K562 (cell line): ENCODE measurements around the gene RAB5B. TPM values are rescaled to one million over a fixed set of nuclear protein-coding genes. Genes with fewer than 3 reads are reported as not detected.
A peak's percentile ranks its signal among the peaks of the same experiment; 100 is the strongest.
"Not testable (repeated sequence)": the region's sequence is repeated elsewhere in the genome, so short reads cannot be mapped to it uniquely, and the experiment has no call there.

Experiments used
- ATAC-seq: fragments of 200-7000 bp; cut with Tn5 transposase; 3 replicates; pipeline ENCODE4 v1.9.1; 2020; ENCODE audit warnings: moderate library complexity
- BruUV-seq: library from RNA; stranded (reverse); fragments of 400-500 nt; replicated peaks from 2 replicates; lab custom pipeline; 2021; lab: Mats Ljungman, UMichigan
- CTCF ChIA-PET: fragments of 300-600 bp; formaldehyde crosslinking; extraction: SDS; loops from one replicate; lab custom pipeline; 2021; ENCODE audit warnings: low intra/inter-chr PET ratio; lab: Yijun Ruan, JAX
- POLR2A ChIA-PET: fragments of 300-600, 350-650 bp; sonication (Branson Sonifier 250); formaldehyde crosslinking; extraction: SDS; loops from one replicate; lab custom pipeline; 2021; ENCODE audit warnings: antibody characterized with exemption, inconsistent platforms; lab: Yijun Ruan, JAX
- DNase-seq, 4 experiments: peaks; one replicate each; pipeline versions ENCODE4 v3.0.0 to v3.0.0-alpha.2; 2011 to 2018; ENCODE audit warnings: low spot score in 3 of 4, mixed read lengths in 3 of 4; ENCODE audit errors: extremely low read depth in 1 of 4
- FAIRE-seq: peaks from 2 replicates; lab custom pipeline; 2011; peaks lifted over from hg19 to GRCh38; lab: Jason Lieb, UNC
- H2AFZ ChIP-seq: 2 replicates; pipeline ENCODE4 v1.6.0; 2011; ENCODE audit warnings: low read depth, low read length, control low read depth, inconsistent platforms
- H3K27ac ChIP-seq: fragments of 200-600 bp; 3 replicates; pipeline ENCODE4 v1.8.0; 2011; ENCODE audit warnings: low read depth, mild to moderate bottlenecking, control low read depth, inconsistent platforms, low read length, moderate library complexity, mixed read lengths; ENCODE audit errors: extremely low read depth
- H3K27me3 ChIP-seq, 2 experiments: fragments of 300-600 bp in 1 of 2; 2 replicates in 1 of 2; 3 replicates in 1 of 2; pipeline versions ENCODE4 v1.6.0 to v1.8.0; 2011; ENCODE audit warnings: inconsistent platforms in 2 of 2, low read length in 2 of 2, mild to moderate bottlenecking in 1 of 2, mixed read lengths in 1 of 2, moderate library complexity in 1 of 2; ENCODE audit not compliant: control insufficient read depth in 2 of 2, insufficient read depth in 2 of 2
- H3K36me3 ChIP-seq: fragments of 300-600 bp; 3 replicates; pipeline ENCODE4 v1.8.0; 2011; ENCODE audit warnings: mild to moderate bottlenecking, low read length, inconsistent platforms; ENCODE audit not compliant: control insufficient read depth, insufficient read depth
- H3K4me1 ChIP-seq, 2 experiments: fragments of 200-600 bp in 1 of 2; replicated peaks in 1 of 2; 2 replicates in 1 of 2; 3 replicates in 1 of 2; pipeline versions ENCODE4 v1.5.1 to v1.8.0; 2011; ENCODE audit warnings: inconsistent platforms in 2 of 2, low read length in 2 of 2, mild to moderate bottlenecking in 1 of 2, mixed read lengths in 1 of 2, moderate library complexity in 1 of 2; ENCODE audit not compliant: control insufficient read depth in 2 of 2, insufficient read depth in 2 of 2
- H3K4me2 ChIP-seq: 2 replicates; pipeline ENCODE4 v1.6.1; 2011; ENCODE audit warnings: low read length, control low read depth, inconsistent platforms, mixed read lengths; ENCODE audit not compliant: insufficient read depth
- H3K4me3 ChIP-seq: fragments of 200-600 bp; sonication (generic), shearing (Covaris generic); 2 replicates; pipeline ENCODE4 v1.5.1; 2016; ENCODE audit warnings: control low read depth, inconsistent platforms
- H3K79me2 ChIP-seq: fragments of 200-600 bp; 3 replicates; pipeline ENCODE4 v1.8.0; 2011; ENCODE audit warnings: low read length, inconsistent platforms; ENCODE audit not compliant: control insufficient read depth, insufficient read depth
- H3K9ac ChIP-seq, 2 experiments: 2 replicates each; pipeline versions ENCODE4 v1.6.0 to v1.6.1; 2011; ENCODE audit warnings: low read depth in 2 of 2, low read length in 2 of 2, control low read depth in 1 of 2, inconsistent platforms in 1 of 2, mild to moderate bottlenecking in 1 of 2, mixed read lengths in 1 of 2; ENCODE audit not compliant: insufficient read depth in 1 of 2
- H3K9me1 ChIP-seq: one replicate; pipeline ENCODE4 v1.6.0; 2011; ENCODE audit warnings: inconsistent platforms, mild to moderate bottlenecking, low read length, moderate library complexity; ENCODE audit not compliant: control insufficient read depth, insufficient read depth
- H3K9me3 ChIP-seq: replicated peaks from 2 replicates; pipeline ENCODE4 v1.5.1; 2011; ENCODE audit warnings: low read depth, low read length, inconsistent platforms; ENCODE audit not compliant: control insufficient read depth, insufficient read depth
- H4K20me1 ChIP-seq: replicated peaks from 2 replicates; pipeline ENCODE4 v1.6.1; 2011; ENCODE audit warnings: low read length, inconsistent platforms, mixed read lengths; ENCODE audit not compliant: control insufficient read depth, insufficient read depth
- NFYB ChIP-seq: IDR thresholded peaks from 2 replicates; pipeline ENCODE4 v1.6.1; 2011; ENCODE audit warnings: mild to moderate bottlenecking, moderate library complexity; ENCODE audit not compliant: insufficient read length; ENCODE audit errors: extremely low read depth
- RBFOX2 ChIP-seq: fragments of 200-400 bp; formaldehyde crosslinking; IDR thresholded peaks from 2 replicates; pipeline ENCODE4 v1.6.1; 2017; ENCODE audit warnings: low read depth, mild to moderate bottlenecking, low read length, moderate library complexity
- WGBS: fragments of 100-300 bp; shearing (Covaris generic); methylation state at CpG from one replicate; pipeline ENCODE4 v1.1.6; 2016; ENCODE audit warnings: low coverage, mixed read lengths; ENCODE audit not compliant: insufficient coverage; ENCODE audit errors: missing lambda C conversion rate; 5-methylcytosine and 5-hydroxymethylcytosine counted together
- in situ Hi-C: fragments of 300-500 bp; cut with MboI; formaldehyde crosslinking; loops from 4 replicates; pipeline ENCODE4 v1.15.0; 2018; ENCODE audit warnings: inconsistent platforms, mixed read lengths
- intact Hi-C: fragments of 100-400 bp; cut with micrococcal nuclease; formaldehyde crosslinking; loops from 2 replicates; pipeline ENCODE4 v1.14.2; 2022
- polyA plus RNA-seq, 8 experiments: library from polyadenylated mRNA; depleted of rRNA in 4 of 8; stranded (reverse) in 5 of 8; unstranded in 3 of 8; fragments of >200 nt; fragmentation: Nextera tagmentation in 2 of 8; fragmentation: Illumina TruSeq in 1 of 8; extraction: Ambion mirVana in 2 of 8; extraction: Trizol in 1 of 8; gene quantifications; 2 replicates each; pipeline versions ENCODE4 v1.2.1 to v1.2.3, GENCODE V29; 2011 to 2014; ENCODE audit warnings: inconsistent platforms in 1 of 8, missing spikeins in 1 of 8
- total RNA-seq, 7 experiments: library from RNA; depleted of rRNA in 6 of 7; stranded (reverse); fragments of >200 nt in 6 of 7; fragmentation: Illumina TruSeq in 2 of 7; extraction: Trizol in 2 of 7; gene quantifications; 2 replicates each; pipeline versions ENCODE4 v1.2.1 to v1.2.3, GENCODE V29; 2011 to 2021; ENCODE audit warnings: low replicate concordance in 1 of 7

Gene RAB5B
- total and polyA plus RNA-seq, 9 of the 15 experiments (the other 6 are each of a cell fraction or from before 2014, with no cell fraction given): 6.8 to 73.8 (median 25.2) TPM

GRCh38 chr12:55999522-55999921, 25.6 kb downstream of the RAB5B start:
- CTCF ChIA-PET: not testable (repeated sequence)
- 83% methylated on average over 6 of the region's 6 CpGs for WGBS

GRCh38 chr12:55999999-56000540, 26.2 kb downstream of the RAB5B start:
- TF ChIP-seq RBFOX2: 0 out of 2 replicates have a peak, but pooled peaks have one; percentile 16
- in situ Hi-C loops: loop anchor here (5.0 kb wide), 1 partner anchor 32 kb away; no protein-coding TSS in a partner anchor
- H3K4me2 ChIP-seq, BruUV-seq, intact Hi-C loops, H2AFZ ChIP-seq, DNase-seq, H3K9me1 ChIP-seq, FAIRE-seq, H3K9ac ChIP-seq, H3K27me3 ChIP-seq, ATAC-seq, H3K27ac ChIP-seq, H3K9me3 ChIP-seq, H4K20me1 ChIP-seq, H3K4me3 ChIP-seq, CTCF ChIA-PET: not testable (repeated sequence)
- Histone ChIP-seq H3K79me2 (peaks cover 19% of the 10 kb centered on the region), H3K4me1 (peaks cover 11 to 40% of the 10 kb centered on the region in 2 experiments; a peak in 4 of 5 replicates), H3K36me3 (peaks cover 36% of the 10 kb centered on the region)
- WGBS: 98% methylated on average over 16 of the region's 33 CpGs
- POLR2A ChIA-PET: interaction anchor here (0.7 to 2.1 kb wide), 3 partner anchors 9 to 249 kb away, joined by 3 to 9 read pairs (median 5); no protein-coding TSS in a partner anchor

More at GRCh38 chr12:55999522-55999921, 25.6 kb downstream of the RAB5B start:
- H3K9me1 ChIP-seq, H2AFZ ChIP-seq, H3K9ac ChIP-seq, H3K27ac ChIP-seq, ATAC-seq, H4K20me1 ChIP-seq, H3K4me3 ChIP-seq, intact Hi-C loops, DNase-seq, H3K4me2 ChIP-seq, FAIRE-seq, BruUV-seq, H3K9me3 ChIP-seq, H3K27me3 ChIP-seq: not testable (repeated sequence)
- Histone ChIP-seq H3K79me2 (peaks cover 19% of the 10 kb centered on the region), H3K36me3 (peaks cover 31% of the 10 kb centered on the region), H3K4me1 (peaks cover 11 to 39% of the 10 kb centered on the region in 2 experiments; a peak in 4 of 5 replicates)
- TF ChIP-seq NFYB: peak; percentile 35
- POLR2A ChIA-PET: interaction anchor here (1.5 to 5.1 kb wide), 4 partner anchors 10 to 25 kb away, joined by 5 to 31 read pairs (median 14); partner anchors contain the start of genes IKZF4 and RAB5B
- in situ Hi-C loops: loop anchor here (5.0 kb wide), 1 partner anchor 33 kb away; no protein-coding TSS in a partner anchor
